Gastrocnemius medialis (tissue), 4 donors: ENCODE data around the gene DNMBP. TPM values are rescaled to one million over a fixed set of nuclear protein-coding genes. Genes with fewer than 3 reads are reported as not detected.
A peak's percentile ranks its signal among the peaks of the same experiment; 100 is the strongest.
"Not testable (repeated sequence)": the region's sequence is repeated elsewhere in the genome, so short reads cannot be mapped to it uniquely, and the experiment has no call there.

Experiments
- ATAC-seq, 2 donors: fragments of 150-250 bp; one replicate each; pipeline ENCODE4 v1.9.1; 2016
- DNase-seq, 2 donors: peaks; one replicate each; pipeline ENCODE4 v3.0.0-alpha.2; 2019
- H3K27ac ChIP-seq, 4 donors: fragments of 200-600 bp; sonication (generic); 1 replicate in 1 of 4; 2 replicates in 3 of 4; pipeline ENCODE4 v1.5.1; 2016 to 2018; ENCODE audit warnings: mild to moderate bottlenecking in 2 of 4, moderate library complexity in 1 of 4
- H3K27me3 ChIP-seq, 3 donors: fragments of 200-600 bp; sonication (generic) in 2 of 3; 1 replicate in 1 of 3; 2 replicates in 2 of 3; pipeline versions ENCODE4 v1.5.1 to v1.6.0; 2016 to 2019; ENCODE audit warnings: mild to moderate bottlenecking in 1 of 3, moderate library complexity in 1 of 3
- H3K36me3 ChIP-seq, 2 donors: fragments of 200-600 bp; sonication (generic) in 1 of 2; one replicate each; pipeline ENCODE4 v1.5.1; 2017 to 2018
- H3K4me1 ChIP-seq, 2 donors: fragments of 200-600 bp; sonication (generic) in 1 of 2; one replicate each; pipeline ENCODE4 v1.5.1; 2016 to 2017; ENCODE audit warnings: mild to moderate bottlenecking in 2 of 2
- H3K4me3 ChIP-seq, 4 donors: fragments of 200-600 bp; sonication (generic) in 3 of 4; 1 replicate in 1 of 4; 2 replicates in 3 of 4; pipeline ENCODE4 v1.5.1; 2016 to 2019; ENCODE audit warnings: mild to moderate bottlenecking in 2 of 4
- H3K9me3 ChIP-seq, 3 donors: fragments of 200-600 bp; sonication (generic) in 2 of 3; 1 replicate in 1 of 3; 2 replicates in 2 of 3; pipeline ENCODE4 v1.5.1; 2016 to 2019
- POLR2A ChIP-seq, 2 donors: fragments of 450-650 bp; IDR thresholded peaks; one replicate each; pipeline ENCODE4 v1.6.1; 2017; ENCODE audit warnings: antibody characterized with exemption in 2 of 2, mild to moderate bottlenecking in 2 of 2, moderate library complexity in 2 of 2
- in situ Hi-C, 4 donors: fragments of 200-750 bp; cut with MboI; loops; one replicate each; pipeline versions ENCODE4 v1.15.0 to v1.8.0; 2017; ENCODE audit warnings: low sequenced_read_pairs in 4 of 4
- intact Hi-C: fragments of 100-400 bp; cut with DNase I; formaldehyde crosslinking; loops from one replicate; pipeline ENCODE4 v1.15.1; 2023; ENCODE audit warnings: low total_unique reads
- total RNA-seq, 4 donors: library from RNA; depleted of rRNA; stranded (reverse); fragments of >200 nt; gene quantifications; one replicate each; pipeline versions ENCODE4 v1.1.0 to v1.2.3, GENCODE V29; 2016
- TF ChIP-seq, protein P1 (sequence below), 5 experiments: fragments of 450-650 bp in 3 of 5; fragments of 200-600 bp in 2 of 5; sonication (generic) in 2 of 5; IDR thresholded peaks in 4 of 5; conservative IDR thresholded peaks in 1 of 5; 1 replicate in 4 of 5; 2 replicates in 1 of 5; pipeline ENCODE4 v1.5.1; 2016 to 2019; ENCODE audit warnings: antibody characterized with exemption in 5 of 5, mild to moderate bottlenecking in 3 of 5, moderate library complexity in 3 of 5

Gene DNMBP
- total RNA-seq, 4 donors from 2014 or later, result 9.5 to 22.5 (median 15.0) TPM

GRCh38 chr10:99967961-99968360 lies 41.8 kb downstream of the DNMBP start:
- H3K27me3 ChIP-seq, result no peaks in the 10 kb centered on the region
- ATAC-seq (no peak), DNase-seq (no peak)
- no peaks in the 10 kb centered on the region for H3K9me3 ChIP-seq
- intact Hi-C loops, result no loop called here
- no peak for TF ChIP-seq POLR2A (IDR thresholded peaks at IDR 0.05)
- TF ChIP-seq, protein P1, sequence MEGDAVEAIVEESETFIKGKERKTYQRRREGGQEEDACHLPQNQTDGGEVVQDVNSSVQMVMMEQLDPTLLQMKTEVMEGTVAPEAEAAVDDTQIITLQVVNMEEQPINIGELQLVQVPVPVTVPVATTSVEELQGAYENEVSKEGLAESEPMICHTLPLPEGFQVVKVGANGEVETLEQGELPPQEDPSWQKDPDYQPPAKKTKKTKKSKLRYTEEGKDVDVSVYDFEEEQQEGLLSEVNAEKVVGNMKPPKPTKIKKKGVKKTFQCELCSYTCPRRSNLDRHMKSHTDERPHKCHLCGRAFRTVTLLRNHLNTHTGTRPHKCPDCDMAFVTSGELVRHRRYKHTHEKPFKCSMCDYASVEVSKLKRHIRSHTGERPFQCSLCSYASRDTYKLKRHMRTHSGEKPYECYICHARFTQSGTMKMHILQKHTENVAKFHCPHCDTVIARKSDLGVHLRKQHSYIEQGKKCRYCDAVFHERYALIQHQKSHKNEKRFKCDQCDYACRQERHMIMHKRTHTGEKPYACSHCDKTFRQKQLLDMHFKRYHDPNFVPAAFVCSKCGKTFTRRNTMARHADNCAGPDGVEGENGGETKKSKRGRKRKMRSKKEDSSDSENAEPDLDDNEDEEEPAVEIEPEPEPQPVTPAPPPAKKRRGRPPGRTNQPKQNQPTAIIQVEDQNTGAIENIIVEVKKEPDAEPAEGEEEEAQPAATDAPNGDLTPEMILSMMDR (IDR thresholded peaks at IDR 0.05 in 4 of 5, conservative IDR thresholded peaks at IDR 0.05 in 1 of 5), result no peak
- no peaks in the 10 kb centered on the region for H3K4me1 ChIP-seq
- H3K36me3 ChIP-seq, result peaks cover 0 to 42% of the 10 kb centered on the region in 2 donors
- no peak overlapping the region for H3K4me3 ChIP-seq
- H3K27ac ChIP-seq, result no peak overlapping the region
- in situ Hi-C loops, result no loop called here

DNA sequence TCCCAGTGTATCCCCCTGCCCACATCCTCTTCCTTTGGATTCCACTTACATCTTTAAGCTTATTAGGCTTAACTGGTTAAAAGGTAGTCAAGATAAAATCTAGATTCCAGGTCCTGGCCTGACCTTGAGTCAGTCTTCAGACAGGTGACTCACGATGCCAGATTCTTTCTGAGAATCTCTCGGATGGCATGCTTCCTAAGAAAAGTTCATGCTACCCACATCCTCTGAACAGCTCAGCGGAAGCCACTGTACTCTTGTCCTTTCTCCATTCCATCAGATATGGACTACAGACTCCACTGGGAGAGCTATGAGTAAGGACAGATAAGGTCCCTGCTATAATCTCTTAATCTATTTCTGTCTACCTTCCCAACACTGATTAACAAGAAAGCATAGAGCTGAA lies 43.4 kb downstream of the DNMBP start:
- H3K4me3 ChIP-seq, result no peak overlapping the region
- ATAC-seq, result no peak
- DNase-seq, result no peak
- intact Hi-C loops, result no loop called here
- in situ Hi-C loops, result no loop called here
- H3K9me3 ChIP-seq, result no peaks in the 10 kb centered on the region
- no peak for TF ChIP-seq POLR2A (IDR thresholded peaks at IDR 0.05)
- TF ChIP-seq, protein P1 (IDR thresholded peaks at IDR 0.05 in 4 of 5, conservative IDR thresholded peaks at IDR 0.05 in 1 of 5), result no peak
- H3K4me1 ChIP-seq, result no peaks in the 10 kb centered on the region
- no peak overlapping the region for H3K27ac ChIP-seq
- H3K36me3 ChIP-seq, result peaks cover 0 to 36% of the 10 kb centered on the region in 2 donors
- no peaks in the 10 kb centered on the region for H3K27me3 ChIP-seq

GRCh38 chr10:99965700-99966099 lies 44.0 kb downstream of the DNMBP start:
- in situ Hi-C loops, result no loop called here
- no peaks in the 10 kb centered on the region for H3K9me3 ChIP-seq
- no peak for ATAC-seq
- no peak for TF ChIP-seq POLR2A (IDR thresholded peaks at IDR 0.05)
- TF ChIP-seq, protein P1 (IDR thresholded peaks at IDR 0.05 in 4 of 5, conservative IDR thresholded peaks at IDR 0.05 in 1 of 5), result no peak
- peaks cover 0 to 31% of the 10 kb centered on the region in 2 donors for H3K36me3 ChIP-seq
- H3K4me3 ChIP-seq, result no peak overlapping the region
- H3K27me3 ChIP-seq, result no peaks in the 10 kb centered on the region
- H3K27ac ChIP-seq, result peak overlapping the region in 1 of 4 donors; percentile 9
- intact Hi-C loops, result no loop called here
- no peak for DNase-seq
- H3K4me1 ChIP-seq, result no peaks in the 10 kb centered on the region

- H3K27ac ChIP-seq, result peak overlapping the region in 1 of 4 donors; percentile 22
- no peak overlapping the region for H3K4me3 ChIP-seq
- peaks cover 0 to 23% of the 10 kb centered on the region in 2 donors for H3K36me3 ChIP-seq
- TF ChIP-seq, protein P1 (IDR thresholded peaks at IDR 0.05 in 4 of 5, conservative IDR thresholded peaks at IDR 0.05 in 1 of 5), result no peak
- no peak for TF ChIP-seq POLR2A (IDR thresholded peaks at IDR 0.05)
- in situ Hi-C loops (no loop called here), intact Hi-C loops (no loop called here)
- no peaks in the 10 kb centered on the region for H3K4me1 ChIP-seq
- no peaks in the 10 kb centered on the region for H3K27me3 ChIP-seq
- DNase-seq, result no peak
- ATAC-seq, result no peak
- no peaks in the 10 kb centered on the region for H3K9me3 ChIP-seq
These were observed 45.0 kb downstream of the DNMBP start for GRCh38 chr10:99964791-99965190.

GRCh38 chr10:99963467-99964165 lies 46.1 kb downstream of the DNMBP start:
- H3K9me3 ChIP-seq, in situ Hi-C loops, H3K27ac ChIP-seq, DNase-seq, H3K27me3 ChIP-seq, H3K4me1 ChIP-seq, H3K4me3 ChIP-seq, intact Hi-C loops: not testable (repeated sequence)
- peak; percentile 39 for ATAC-seq
- peaks cover 0 to 14% of the 10 kb centered on the region in 2 donors for H3K36me3 ChIP-seq
